Lung microvascular endothelial cell (primary cell): ENCODE measurements around the gene ZFAND5. TPM values are rescaled to one million over a fixed set of nuclear protein-coding genes. Genes with fewer than 3 reads are reported as not detected.
A peak's percentile ranks its signal among the peaks of the same experiment; 100 is the strongest.

ENCODE experiments used
- DNase-seq, 2 donors: peaks; one replicate each; pipeline versions ENCODE4 v3.0.0 to v3.0.0-alpha.2; 2010; ENCODE audit warnings: low read depth in 2 of 2
- total RNA-seq: library from RNA; depleted of rRNA; stranded (reverse); fragments of >200 nt; gene quantifications from 2 replicates; pipeline ENCODE4 v1.2.1, GENCODE V29; 2014

The ZFAND5 gene
- total RNA-seq, 1 donor from 2014 or later, result 72.6 TPM

DNA sequence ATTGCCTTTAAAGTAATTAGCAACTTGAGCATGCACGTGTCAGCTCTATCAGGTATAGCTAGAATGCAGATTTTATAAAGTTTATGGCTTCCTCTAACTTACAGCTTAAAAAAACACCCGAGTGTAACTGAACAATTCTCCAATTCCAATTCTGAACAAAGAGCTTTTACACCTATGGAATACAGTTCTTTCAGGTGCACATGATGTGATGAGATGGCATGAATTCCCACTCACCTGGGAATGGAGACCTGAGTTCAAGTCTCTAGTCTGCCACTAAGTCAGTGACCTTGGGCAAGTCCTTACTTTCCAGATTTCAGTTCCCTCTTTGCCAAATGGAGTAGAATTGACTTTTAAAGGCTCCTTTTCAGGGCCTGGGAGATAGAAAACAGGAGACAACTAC, 1.8 kb downstream of the ZFAND5 start:
- DNase-seq, result no peak

DNA sequence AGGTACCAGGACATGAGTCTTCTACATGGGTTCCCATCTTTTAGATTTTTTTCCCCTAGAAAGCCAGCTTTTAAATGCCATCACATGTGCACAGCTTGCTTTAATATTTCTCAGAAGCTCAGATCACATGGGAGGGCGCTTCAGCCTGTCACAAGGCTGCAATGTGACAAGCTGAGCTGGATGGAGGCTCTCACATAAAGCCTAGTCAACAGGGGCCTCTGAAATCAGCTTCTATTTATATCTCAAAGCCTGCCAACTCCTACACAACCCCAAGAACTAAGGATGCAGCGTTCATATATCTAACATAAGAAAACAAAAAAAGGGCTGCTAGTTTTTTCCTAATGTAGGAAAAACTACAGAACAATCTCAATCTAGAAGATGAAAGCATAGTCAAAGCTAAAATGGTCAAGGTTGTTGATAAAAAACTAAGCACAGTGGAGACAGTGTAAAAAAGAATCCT, 2.3 kb downstream of the ZFAND5 start:
- peak; percentile 86 for DNase-seq

DNA sequence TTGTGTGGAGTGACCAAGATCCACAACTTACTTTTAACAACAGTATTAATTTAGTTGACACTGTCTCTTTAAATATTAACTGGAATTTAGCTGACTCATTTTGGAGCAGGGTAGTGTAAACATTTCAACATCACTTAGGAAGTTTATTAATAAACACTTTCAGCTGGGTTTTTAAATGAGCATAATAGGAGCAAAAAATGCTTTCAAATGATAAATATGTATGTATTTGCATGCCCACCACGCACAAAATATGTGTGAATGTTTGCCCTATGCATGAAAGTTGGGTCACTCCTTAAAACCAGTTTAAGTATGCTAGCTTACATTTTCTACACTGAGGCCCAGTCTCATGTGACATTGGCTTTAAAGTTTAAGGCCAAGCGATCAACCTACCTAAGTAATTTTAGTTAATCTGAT, 2.9 kb downstream of the ZFAND5 start:
- peak; percentile 36 to 45 for DNase-seq

DNA sequence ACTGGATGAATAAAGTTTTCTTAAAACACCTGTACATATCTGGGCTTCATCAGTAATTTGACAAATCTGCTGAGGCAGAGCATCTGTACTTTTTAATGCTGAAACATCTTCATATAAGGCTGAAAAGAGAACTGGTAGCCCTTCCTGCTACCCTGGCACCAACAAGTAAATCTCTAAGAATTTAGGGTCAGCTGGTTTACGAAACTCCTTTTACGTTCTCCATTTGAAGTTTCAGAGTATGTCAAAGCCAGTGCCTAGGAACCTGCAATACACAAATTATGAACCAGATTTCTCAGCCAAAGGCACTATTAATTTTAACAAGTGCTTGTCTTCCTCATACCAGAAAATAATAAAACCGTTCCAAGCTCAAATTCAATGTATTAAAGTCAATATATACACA, 3.8 kb downstream of the ZFAND5 start:
- no peak for DNase-seq

DNA sequence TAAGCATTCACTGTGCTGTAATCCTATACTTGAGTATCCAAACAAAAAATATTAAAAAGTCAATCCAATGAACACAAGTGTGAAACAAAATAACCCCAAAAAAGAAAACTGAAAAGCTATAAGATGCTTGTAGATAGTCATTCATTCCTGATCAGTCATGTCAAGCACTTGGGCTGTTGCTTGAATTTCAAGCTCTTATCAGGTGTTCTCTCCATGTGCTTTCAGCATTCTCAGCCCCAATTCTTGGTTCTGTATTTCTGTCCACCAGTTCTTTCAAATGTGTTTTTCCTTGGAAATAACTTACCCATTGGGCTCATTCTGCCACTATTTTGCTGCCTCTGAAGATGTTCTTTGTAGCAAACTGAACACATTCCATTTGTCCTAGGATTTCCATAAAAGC, 4.7 kb downstream of the ZFAND5 start:
- no peak for DNase-seq

DNA sequence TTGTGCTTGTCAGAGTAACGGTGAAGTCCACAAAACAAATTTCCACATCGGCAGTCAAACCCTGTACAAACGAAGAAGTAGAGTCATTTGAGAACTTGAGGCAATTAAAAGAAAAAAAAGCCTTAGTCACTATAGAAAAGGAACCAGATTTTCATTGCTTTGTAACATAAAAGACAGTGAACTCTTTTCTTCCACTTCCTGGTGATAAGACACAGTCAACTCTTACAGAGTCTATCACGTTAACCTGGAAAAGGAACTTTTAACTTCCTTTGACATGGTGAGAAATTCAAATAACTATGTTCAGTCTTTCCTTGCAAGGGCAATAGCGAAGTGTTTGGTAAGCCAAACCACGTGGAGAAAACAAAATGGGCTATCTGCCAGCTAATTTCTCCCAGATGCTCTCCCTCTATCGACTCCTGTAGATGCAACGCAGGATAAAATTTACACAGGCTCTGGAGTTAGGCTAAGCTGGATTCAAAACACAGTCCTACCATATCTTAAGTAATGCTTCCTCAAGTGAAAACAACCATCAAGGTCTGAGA, 8.9 kb downstream of the ZFAND5 start:
- no peak for DNase-seq

DNA sequence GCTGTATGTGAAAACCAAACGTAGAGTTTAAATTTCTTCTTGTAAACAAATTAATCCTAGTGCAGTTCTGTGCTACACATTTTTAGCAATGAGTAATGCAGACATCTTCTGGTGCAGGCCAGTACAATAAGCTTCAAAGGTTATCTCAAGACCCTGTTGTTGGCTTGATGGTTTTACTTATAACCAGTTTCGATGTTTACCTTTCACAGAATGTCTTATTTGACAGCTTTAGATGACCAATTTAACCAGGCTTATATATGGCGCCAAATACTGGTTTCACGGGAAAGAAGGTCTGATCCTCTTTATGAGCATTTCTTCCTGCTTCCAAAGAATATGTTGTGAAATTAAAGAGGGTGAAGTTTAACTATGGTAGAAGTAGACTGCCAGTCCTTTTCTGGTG, 9.9 kb downstream of the ZFAND5 start:
- no peak for DNase-seq

DNA sequence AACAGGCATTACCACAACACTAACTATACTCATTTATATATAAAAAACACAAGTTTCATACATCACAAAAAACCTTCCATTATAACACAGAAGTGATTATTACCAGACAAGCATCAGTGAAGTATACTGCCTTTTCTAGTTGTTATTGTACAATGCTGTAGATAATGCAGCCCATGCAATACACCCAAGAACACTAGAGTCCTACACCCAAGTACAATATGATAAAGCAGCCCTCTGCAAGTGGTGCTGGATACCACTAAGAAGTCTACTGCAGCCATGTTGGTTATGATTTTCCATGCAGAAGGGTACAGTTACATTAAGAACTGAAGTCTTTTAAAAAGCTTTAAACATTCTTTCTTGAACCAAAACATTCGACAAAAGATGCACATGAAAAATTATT, 10.3 kb downstream of the ZFAND5 start:
- DNase-seq, result no peak

DNA sequence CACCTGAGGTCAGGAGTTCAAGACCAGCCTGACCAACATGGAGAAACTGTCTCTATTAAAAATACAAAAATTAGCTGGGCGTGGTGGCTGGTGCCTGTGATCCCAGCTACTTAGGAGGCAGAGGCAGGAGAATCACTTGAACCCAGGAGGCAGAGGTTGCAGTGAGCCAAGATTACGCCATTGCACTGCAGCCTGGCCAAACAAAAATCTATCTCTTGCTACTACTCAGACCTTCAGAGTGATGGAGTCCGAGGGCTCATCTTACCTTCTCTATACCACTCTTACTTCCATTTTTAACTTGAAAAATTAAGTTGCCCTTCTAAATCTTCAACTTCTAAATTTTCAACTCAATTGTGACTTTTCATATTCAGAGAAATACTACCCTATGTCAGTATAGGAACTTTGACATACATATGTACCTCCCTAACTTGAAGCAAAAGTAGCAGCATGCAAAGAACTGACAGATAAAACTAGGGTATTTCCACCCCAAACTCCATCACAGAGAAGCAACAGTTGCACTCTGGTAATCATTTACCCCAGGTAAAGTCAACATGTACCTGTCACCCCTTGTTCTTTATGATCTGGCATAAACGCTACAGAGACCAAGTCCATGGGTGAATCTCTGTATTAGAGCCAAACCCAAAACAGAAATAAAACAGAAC, 11.4 kb downstream of the ZFAND5 start:
- no peak for DNase-seq

DNA sequence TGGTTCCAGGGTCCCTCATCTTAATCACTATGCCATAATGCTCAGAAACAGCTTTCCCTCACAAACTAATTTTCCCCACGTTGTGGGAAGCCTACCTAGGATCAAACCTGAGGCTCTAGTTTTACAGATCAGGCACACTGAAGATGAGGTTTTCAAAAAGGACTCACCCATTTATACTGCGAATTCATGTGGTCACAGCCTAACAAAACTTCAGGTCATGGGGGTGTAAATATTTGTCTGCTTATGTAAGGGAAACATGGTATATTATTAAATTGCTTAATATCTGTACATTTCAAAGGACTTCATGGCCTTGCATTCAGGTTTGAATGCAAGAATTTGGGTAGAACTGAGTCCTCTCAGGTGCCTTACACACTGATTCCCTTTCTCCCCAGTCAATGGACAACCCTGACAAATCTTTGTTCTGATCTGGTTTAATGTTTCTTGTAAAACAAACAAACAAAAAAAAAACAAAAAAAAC, 12.1 kb downstream of the ZFAND5 start:
- DNase-seq, result no peak

DNA sequence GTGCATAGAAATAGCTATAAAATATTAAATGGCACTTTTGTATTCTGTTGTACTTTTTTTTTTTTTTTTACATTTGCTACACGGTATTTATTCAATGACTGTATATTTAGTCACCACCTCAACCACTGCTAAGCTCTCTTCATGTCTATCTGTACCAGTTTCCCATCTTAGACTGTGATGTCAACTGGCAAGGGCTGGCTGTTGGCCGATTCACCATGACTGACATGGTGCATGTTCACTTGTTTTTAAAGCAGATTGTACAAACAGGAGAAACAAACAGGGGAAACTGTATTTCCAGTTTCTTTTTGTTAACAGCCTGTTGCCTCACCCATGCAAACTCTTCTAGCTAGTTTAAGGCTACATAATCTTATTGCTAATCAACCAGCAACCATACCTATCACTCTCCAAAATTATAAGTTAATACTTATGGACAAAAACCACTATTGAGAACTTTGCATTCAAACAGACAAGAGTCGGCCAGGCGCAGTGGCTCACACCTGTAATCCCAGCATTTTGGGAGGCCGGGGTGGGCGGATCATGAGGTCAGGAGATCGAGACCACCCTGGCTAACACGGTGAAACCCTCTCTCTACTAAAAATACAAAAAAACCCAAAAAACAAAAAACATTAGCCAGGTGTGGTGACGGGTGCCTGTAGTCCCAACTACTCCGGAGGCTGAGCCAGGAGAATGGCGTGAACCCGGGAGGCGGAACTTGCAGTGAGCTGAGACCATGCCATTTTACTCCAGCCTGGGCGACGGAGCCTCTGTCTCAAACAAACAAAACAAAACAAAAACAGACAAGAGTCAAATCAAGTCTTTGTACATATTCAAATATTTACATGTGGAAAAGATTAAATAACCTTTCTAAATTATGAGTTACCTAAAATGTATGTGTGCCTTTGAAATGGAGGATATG, 13.2 kb downstream of the ZFAND5 start:
- DNase-seq, result peak in 1 of 2 donors; percentile 47

DNA sequence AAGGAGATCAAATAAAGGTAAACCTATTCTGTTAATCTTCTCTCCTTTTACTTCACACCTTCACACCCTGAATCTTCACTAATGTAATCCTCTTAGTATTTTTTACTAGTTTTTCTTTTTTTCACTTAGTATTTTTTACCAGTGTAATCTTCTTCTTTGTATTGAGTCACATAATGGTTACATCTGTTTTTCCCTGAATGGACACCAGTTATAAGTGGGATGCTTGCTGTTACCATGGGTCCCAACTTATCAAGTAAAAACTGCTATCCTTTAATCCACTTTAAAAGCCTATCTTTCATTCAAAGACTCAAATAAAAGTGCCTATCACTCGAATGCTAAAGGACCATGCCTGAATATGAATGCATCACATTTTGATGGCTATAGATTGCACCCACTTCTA, 15.1 kb downstream of the ZFAND5 start:
- DNase-seq, result no peak

DNA sequence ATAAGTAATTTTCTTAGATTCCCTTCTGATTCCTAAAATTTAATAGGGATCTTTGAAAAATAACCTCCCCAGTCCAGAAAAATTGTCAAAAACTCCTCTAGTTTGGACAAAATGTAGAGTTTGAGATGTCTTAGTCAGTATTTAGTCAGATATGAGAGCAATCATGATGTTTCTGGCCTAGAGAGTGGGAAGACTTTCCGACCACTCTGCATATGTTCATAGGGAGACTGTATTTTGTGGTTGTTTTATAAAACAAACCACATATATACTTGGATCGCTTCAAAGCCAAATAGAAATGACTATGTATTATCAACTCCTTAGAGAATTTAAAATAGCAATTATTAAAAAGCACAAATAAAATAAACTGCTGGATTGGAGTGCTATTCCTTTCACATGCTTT, 15.8 kb downstream of the ZFAND5 start:
- DNase-seq, result no peak

DNA sequence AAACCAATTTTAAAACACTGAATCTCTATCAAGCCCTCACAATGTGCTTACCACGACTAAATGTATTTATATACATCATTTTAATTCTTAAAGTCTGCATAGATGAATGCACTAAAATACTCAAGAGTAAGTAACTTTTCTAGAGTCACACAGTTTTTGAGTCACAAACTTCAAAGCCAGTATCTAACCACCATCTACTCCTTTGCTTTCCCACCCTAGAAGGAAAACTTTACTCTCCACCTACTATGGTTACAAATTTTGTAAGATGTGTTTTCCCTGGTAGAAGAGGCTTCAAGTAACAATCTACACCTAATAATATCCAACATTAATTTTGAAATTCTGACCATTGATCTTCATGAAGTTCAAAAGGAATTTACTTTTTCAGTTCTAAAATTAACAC, 18.7 kb downstream of the ZFAND5 start:
- DNase-seq, result no peak

DNA sequence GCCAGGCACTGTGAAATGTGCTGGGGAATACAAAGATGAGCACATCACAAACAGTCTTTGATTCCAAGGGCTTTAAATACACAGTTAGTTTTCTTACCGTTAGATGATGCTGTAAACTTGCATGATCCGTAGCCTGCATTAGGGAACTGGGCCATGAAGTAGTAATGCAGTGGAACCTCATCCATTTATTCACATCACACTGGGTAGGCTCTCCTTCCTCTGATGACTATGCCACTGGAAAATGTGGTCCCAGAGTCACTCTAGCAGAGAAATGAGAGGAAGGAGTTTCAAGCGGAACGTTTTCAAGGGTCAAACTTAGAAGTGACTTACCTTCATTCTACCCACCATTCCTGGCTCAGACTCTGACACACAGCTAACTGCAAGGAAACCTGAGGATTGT, 26.4 kb downstream of the ZFAND5 start:
- DNase-seq, result no peak

DNA sequence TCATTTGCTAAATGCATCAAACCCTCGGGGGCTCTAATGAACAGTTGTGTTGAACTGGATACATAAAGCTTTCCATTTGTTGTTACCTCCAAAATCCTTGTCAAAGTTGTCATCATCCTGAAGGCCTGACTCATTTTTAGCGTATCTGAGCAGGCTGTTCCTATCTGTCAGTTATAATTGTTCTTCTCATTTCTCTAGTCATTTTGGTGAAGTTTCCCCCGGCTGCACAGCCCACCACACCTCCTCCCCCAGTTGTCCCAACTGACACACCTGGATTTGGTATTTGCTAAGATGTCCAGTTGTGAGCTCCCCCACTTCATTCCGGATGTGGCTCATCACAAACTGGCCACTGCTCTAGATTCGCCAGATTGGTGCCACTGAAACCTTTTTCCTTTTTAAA, 27.7 kb downstream of the ZFAND5 start:
- DNase-seq, result no peak

DNA sequence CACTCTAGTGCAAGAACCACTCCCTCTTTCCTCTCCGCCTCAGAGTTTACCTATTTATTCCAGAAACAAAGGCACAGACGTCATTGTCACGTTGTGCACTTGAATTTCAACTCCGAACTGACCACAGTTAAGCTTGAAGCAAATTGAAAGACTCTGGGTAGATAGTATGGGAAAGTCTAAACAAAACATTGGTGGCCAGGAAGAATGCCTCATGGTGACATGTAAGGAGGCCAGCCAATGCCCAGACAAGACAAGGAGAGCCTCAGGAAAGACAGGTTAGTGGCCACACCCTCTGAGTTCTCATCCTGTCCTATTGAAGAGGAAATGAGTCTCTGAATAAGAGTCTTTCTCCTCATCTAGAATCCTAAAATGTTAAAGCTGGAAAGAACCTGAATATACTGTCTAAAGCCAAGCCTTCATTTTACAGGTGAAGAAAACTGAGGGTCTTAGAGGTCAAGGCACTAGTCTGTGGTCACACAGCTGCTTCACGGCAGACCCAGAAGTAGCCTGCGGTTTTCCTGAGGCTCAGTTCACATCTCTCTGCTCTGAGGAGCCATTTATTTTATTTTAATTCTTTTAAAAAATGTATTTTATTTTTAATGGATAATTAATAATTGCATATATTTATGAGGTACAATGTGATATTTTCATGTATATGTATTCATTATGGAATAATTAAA, 30.2 kb downstream of the ZFAND5 start:
- DNase-seq, result no peak

DNA sequence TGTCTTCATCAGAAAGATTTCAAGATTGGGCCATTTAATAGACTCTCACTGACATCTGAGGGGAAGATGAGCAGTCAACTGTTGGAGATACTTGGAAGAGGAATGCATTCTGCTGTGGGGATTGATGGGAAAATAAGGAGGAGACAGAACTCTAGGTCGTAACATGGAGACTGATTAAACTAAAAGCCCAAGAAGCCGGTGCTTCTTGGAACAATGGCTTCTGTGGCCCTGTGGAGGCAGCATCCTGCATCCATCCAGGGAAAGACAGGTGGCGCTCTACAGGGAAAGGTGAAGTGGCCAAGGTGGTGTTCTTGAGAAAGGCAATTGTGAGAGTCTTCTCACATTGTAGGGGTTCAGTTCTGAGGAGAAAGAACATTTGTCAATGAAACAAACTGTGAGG, 31.3 kb downstream of the ZFAND5 start:
- DNase-seq, result no peak

DNA sequence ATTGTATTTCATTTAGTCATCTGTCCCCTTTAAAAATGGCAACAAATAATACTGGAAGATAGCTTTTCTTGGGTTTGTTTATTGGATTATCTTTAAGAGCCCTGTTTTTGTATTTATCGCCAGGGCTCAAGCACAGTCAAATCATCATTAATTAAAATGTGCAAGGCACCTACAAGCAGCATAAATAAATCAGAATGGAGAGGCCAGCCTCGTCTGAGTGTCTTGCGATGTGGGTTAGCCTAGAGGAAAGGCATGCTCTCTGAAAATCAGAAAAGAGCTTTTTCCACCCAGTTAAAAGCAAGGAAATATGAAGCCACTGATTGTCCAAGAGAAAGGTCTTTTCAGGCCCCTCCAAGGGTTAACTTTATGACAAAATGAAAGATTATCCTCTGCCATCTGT, 31.8 kb downstream of the ZFAND5 start:
- DNase-seq, result no peak

DNA sequence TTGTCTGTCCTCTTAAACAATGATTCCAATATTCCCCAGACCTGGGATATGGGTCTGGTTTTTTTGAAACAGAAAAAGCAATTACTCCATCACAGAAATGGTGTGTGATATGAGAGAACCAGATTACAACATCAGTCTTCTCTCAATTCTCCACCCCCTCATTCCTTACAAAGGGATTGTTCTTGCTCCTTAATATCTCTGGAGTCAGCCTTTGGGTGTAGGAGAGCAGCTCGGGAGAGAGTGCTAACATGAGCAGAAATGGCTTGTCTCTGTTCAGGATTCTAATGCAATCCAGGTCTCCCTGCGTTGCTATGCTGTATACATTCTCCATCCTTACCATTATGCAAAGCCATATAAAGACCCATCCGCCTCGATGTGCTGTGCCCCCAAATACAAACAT, 32.7 kb downstream of the ZFAND5 start:
- no peak for DNase-seq

DNA sequence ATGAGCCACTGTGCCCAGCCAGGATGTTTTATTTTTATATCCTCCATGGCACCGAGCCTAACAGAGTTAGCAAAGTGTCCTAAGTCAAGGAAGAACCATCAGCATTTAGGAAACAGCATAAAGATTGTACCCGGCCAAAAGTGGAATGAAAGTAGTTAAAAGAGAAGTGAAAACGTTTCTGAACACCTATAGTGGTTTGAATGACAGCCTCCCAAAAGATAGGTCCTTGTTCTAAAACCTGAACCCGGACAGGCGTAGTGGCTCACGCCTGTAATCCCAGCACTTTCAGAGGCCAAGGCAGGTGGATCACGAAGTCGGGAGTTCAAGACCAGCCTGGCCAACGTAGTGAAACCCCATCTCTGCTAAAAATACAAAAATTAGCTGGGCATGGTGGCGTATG, 37.4 kb downstream of the ZFAND5 start:
- DNase-seq, result no peak

DNA sequence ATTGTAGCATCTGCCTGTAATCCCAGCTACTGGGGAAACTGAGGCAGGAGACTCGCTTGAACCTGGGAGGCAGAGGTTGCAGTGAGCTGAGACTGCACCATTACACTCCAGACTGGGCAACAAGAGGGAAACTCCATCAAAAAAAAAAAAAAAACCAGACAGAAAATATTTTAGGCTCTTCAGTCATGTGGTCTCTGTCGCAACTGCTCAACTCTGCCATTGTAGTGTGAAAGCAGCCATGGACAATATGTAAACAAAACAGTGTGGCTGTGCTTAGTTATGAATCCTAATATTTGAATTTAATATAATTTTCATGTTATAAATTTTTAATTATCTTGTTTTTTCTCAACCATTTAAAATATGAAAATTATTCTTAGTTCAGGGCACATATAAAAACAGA, 38.4 kb downstream of the ZFAND5 start:
- DNase-seq, result no peak
